Measurements from ENCODE around the gene WDR88.

Gene WDR88

GRCh38 chr19:33210266-33210940, 78.5 kb downstream of the WDR88 start:
- no peak for DNase-seq (ENCODE audit: low read depth)
- TF ChIP-seq CTCF (IDR thresholded peaks at IDR 0.05; ENCODE audit: low read depth, low read length, missing control alignments) = no peak

GRCh38 chr19:33211794-33212435, 80.0 kb downstream of the WDR88 start:
- no peak overlapping the region for H3K4me3 ChIP-seq (ENCODE audit: low read depth, low read length)
- no peak for DNase-seq (ENCODE audit: low read depth)
- TF ChIP-seq CTCF (IDR thresholded peaks at IDR 0.05; ENCODE audit: low read depth, low read length, missing control alignments) = no peak

More at GRCh38 chr19:33210266-33210940, 78.5 kb downstream of the WDR88 start:
- H3K4me3 ChIP-seq (ENCODE audit: low read depth, low read length) = no peak overlapping the region

GRCh38 chr19:33212436-33213172, 80.7 kb downstream of the WDR88 start:
- no peak overlapping the region for H3K4me3 ChIP-seq (ENCODE audit: low read depth, low read length)
- no peak for DNase-seq (ENCODE audit: low read depth)

GRCh38 chr19:33214596-33214995, 82.7 kb downstream of the WDR88 start:
- no peak for DNase-seq (ENCODE audit: low read depth)
- no peak overlapping the region for H3K4me3 ChIP-seq (ENCODE audit: low read depth, low read length)
- TF ChIP-seq CTCF (IDR thresholded peaks at IDR 0.05; ENCODE audit: low read depth, low read length, missing control alignments) = no peak

More at GRCh38 chr19:33212436-33213172, 80.7 kb downstream of the WDR88 start:
- TF ChIP-seq CTCF (IDR thresholded peaks at IDR 0.05; ENCODE audit: low read depth, low read length, missing control alignments) = no peak

- no peak for TF ChIP-seq CTCF (IDR thresholded peaks at IDR 0.05; ENCODE audit: low read depth, low read length, missing control alignments)
- no peak for DNase-seq (ENCODE audit: low read depth)
- no peak overlapping the region for H3K4me3 ChIP-seq (ENCODE audit: low read depth, low read length)
Measured at GRCh38 chr19:33215438-33216197, 83.7 kb downstream of the WDR88 start.

GRCh38 chr19:33216198-33216830, 84.4 kb downstream of the WDR88 start:
- H3K4me3 ChIP-seq (ENCODE audit: low read depth, low read length) = no peak overlapping the region
- DNase-seq (ENCODE audit: low read depth) = no peak
- TF ChIP-seq CTCF (IDR thresholded peaks at IDR 0.05; ENCODE audit: low read depth, low read length, missing control alignments) = peak; percentile 14

All from GM12864 (cell line).